Bronchial epithelial cell (primary cell): ENCODE data around the gene ZNF485. TPM values are rescaled to one million over a fixed set of nuclear protein-coding genes. Genes with fewer than 3 reads are reported as not detected.

ENCODE experiments used
- DNase-seq: peaks from one replicate; pipeline ENCODE4 v3.0.0-alpha.2; 2010; ENCODE audit warnings: low read depth
- FAIRE-seq: peaks from 2 replicates; lab custom pipeline; 2011; peaks lifted over from hg19 to GRCh38; lab: Jason Lieb, UNC
- H3K27me3 ChIP-seq: 2 replicates; pipeline ENCODE4 v1.5.1; 2011; ENCODE audit warnings: low read length; ENCODE audit not compliant: control insufficient read depth, insufficient read depth
- H3K36me3 ChIP-seq: 2 replicates; pipeline ENCODE4 v1.5.1; 2011; ENCODE audit warnings: low read length; ENCODE audit not compliant: control insufficient read depth, insufficient read depth
- H3K4me3 ChIP-seq: 2 replicates; pipeline ENCODE4 v1.5.1; 2011; ENCODE audit warnings: mild to moderate bottlenecking, low read depth, low read length, control low read depth
- total RNA-seq: library from RNA; depleted of rRNA; stranded (reverse); fragments of >200 nt; gene quantifications from 2 replicates; pipeline ENCODE4 v1.2.1, GENCODE V29; 2014
- TF ChIP-seq, protein P1 (sequence below): IDR thresholded peaks from 2 replicates; pipeline ENCODE4 v1.5.1; 2011; ENCODE audit warnings: mild to moderate bottlenecking, moderate library complexity, low read length, control low read depth, inconsistent platforms; ENCODE audit not compliant: insufficient read depth, severe bottlenecking

Gene ZNF485
- total RNA-seq = 2.4 and 4.7 TPM in 2 replicates

GRCh38 chr10:43606323-43607198, at the start of gene ZNF485:
Gene ZNF485, plus strand, starts transcription at chr10:43606438. Its CDS starts 613 bp downstream, at chr10:43607051.
- DNase-seq (peak; percentile 18), FAIRE-seq (no peak)
- peaks cover 2% of the 10 kb centered on the region for H3K36me3 ChIP-seq
- peak within 1 kb of the TSS; percentile 88 for H3K4me3 ChIP-seq
- no peaks in the 10 kb centered on the region for H3K27me3 ChIP-seq
- TF ChIP-seq, protein P1, sequence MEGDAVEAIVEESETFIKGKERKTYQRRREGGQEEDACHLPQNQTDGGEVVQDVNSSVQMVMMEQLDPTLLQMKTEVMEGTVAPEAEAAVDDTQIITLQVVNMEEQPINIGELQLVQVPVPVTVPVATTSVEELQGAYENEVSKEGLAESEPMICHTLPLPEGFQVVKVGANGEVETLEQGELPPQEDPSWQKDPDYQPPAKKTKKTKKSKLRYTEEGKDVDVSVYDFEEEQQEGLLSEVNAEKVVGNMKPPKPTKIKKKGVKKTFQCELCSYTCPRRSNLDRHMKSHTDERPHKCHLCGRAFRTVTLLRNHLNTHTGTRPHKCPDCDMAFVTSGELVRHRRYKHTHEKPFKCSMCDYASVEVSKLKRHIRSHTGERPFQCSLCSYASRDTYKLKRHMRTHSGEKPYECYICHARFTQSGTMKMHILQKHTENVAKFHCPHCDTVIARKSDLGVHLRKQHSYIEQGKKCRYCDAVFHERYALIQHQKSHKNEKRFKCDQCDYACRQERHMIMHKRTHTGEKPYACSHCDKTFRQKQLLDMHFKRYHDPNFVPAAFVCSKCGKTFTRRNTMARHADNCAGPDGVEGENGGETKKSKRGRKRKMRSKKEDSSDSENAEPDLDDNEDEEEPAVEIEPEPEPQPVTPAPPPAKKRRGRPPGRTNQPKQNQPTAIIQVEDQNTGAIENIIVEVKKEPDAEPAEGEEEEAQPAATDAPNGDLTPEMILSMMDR = no peak

- FAIRE-seq = no peak
- TF ChIP-seq, protein P1 = no peak
- H3K4me3 ChIP-seq = no peak overlapping the region
- H3K27me3 ChIP-seq = no peaks in the 10 kb centered on the region
- DNase-seq = no peak
- no peaks in the 10 kb centered on the region for H3K36me3 ChIP-seq
Observed at GRCh38 chr10:43557214-43557613, 49.0 kb upstream of the ZNF485 start.

DNA sequence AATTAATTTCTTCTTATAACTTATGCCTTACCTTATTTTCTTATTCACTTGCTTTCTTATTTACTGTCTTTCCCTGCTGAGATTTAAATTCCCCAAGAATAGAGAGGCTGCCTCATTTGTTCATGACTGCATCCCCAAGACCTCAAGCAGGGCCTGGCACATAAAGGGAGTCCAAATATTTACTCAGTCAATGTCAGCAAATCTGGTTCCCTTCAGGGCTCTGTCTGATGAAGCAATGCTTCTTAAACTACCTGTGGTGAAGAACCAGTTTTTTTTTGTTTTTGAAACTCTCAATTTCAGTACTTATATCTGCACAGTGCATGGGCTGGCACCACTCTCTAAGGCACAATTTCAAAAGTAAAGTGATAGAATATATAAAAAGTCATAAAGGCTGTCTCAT, 36.6 kb upstream of the ZNF485 start:
- FAIRE-seq (no peak), DNase-seq (no peak)
- TF ChIP-seq, protein P1 = no peak
- Histone ChIP-seq H3K27me3 (no peaks in the 10 kb centered on the region), H3K4me3 (no peak overlapping the region), H3K36me3 (no peaks in the 10 kb centered on the region)

GRCh38 chr10:43570971-43571370, 35.3 kb upstream of the ZNF485 start:
- no peak for FAIRE-seq
- no peak overlapping the region for H3K4me3 ChIP-seq
- TF ChIP-seq, protein P1 = no peak
- no peak for DNase-seq
- H3K36me3 ChIP-seq = no peaks in the 10 kb centered on the region
- no peaks in the 10 kb centered on the region for H3K27me3 ChIP-seq

DNA sequence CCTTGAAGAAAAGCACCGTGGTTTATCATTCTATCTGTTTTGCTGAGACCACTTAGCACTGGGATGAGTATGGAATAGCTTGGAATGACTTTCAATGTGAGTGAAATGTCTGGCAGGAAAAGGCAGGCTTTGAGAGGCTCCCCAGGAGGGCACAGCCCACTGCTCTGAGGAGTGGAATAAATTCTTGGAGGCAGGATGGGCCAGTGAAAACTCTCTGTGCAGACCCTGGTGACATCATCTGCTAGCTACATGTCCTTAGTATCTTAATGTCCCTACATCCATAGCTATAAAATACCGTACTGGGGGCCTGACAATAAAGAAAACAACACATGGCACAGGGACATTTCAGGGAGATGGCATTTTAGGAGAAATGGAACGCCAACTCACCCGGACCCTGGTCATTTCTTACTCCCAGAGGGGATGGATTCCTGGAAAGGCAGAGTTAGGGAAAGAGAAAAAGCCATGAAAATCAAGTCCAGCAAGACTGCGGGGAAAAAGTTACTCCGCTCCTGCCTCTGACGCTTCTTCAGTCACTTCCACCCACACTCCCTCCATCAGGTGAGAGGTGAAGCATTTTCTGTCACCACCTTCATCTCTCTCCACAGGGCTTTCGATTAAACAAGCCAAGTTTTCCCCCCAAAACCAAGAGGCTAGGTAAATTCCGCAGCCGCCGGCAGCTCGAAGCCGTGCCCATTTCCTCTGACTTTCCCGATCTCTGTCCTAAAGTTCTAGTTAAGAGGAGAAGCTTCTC, 32.8 kb upstream of the ZNF485 start:
- Histone ChIP-seq H3K36me3 (no peaks in the 10 kb centered on the region), H3K4me3 (peak overlapping the region; percentile 37), H3K27me3 (no peaks in the 10 kb centered on the region)
- FAIRE-seq = no peak
- TF ChIP-seq, protein P1 = no peak
- DNase-seq = no peak
